ENCODE results near the gene TWSG1.
"Not testable (repeated sequence)": the region's sequence is repeated elsewhere in the genome, so short reads cannot be mapped to it uniquely, and the experiment has no call there.

TWSG1 gene

DNA sequence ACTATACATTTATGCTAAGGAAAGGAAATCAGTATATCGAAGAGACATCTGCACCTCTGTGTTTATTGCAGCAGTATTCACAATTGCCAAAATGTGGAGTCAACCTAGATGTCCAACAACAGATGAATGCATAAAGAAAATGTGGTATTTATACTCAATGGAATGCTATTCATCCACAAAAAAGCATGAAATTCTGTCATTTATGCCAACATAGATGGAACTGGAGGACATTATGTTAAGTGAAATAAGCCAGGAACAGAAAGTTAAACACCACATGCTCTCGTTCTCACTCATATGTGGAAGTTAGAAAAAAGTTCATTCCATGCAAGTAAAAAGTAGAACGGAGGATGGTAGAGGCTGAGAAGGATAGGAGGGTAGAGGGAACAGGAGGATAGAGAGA, 59.5 kb downstream of the TWSG1 start:
- no peak for DNase-seq

DNA sequence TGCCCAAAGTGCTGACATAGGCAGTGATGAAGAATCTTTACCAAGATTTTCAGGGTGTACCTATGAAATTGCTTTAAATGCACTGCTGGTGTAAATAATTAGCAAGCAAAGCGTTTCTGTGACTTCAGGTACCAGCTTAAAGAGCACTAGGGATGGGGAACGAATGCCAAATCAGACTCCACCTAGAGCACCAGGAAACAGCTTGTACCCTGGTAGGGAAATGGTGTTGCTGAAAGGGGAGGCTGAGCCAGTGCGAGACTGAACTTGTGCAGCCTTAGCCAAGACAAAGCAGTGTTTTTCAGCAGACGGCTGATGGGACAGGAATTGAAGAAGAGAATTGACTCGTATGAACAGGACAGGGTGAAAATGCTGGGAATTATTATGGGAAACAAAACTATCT, 65.6 kb downstream of the TWSG1 start:
- DNase-seq, result no peak

DNA sequence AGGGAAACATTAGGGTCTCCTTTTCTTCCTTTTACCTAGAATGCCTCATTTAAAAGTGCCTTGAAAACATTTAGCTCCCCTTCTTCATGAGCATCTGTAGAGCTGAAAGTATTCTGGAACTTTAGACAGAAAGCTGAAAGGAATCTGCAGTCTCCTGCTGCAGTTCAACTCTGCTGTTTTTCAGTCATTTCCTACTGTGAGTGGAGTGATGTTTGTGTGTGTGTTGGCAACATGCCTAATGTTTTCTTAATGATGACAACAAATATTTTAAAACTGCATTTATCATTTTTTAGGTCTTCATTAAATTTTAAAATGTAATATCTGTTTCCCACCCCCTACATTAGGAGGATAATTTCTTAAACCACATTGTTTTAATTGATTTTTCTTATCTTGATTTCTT, 66.6 kb downstream of the TWSG1 start:
- DNase-seq, result no peak

GRCh38 chr18:9402358-9403007, 67.9 kb downstream of the TWSG1 start:
- not testable (repeated sequence) for DNase-seq

DNA sequence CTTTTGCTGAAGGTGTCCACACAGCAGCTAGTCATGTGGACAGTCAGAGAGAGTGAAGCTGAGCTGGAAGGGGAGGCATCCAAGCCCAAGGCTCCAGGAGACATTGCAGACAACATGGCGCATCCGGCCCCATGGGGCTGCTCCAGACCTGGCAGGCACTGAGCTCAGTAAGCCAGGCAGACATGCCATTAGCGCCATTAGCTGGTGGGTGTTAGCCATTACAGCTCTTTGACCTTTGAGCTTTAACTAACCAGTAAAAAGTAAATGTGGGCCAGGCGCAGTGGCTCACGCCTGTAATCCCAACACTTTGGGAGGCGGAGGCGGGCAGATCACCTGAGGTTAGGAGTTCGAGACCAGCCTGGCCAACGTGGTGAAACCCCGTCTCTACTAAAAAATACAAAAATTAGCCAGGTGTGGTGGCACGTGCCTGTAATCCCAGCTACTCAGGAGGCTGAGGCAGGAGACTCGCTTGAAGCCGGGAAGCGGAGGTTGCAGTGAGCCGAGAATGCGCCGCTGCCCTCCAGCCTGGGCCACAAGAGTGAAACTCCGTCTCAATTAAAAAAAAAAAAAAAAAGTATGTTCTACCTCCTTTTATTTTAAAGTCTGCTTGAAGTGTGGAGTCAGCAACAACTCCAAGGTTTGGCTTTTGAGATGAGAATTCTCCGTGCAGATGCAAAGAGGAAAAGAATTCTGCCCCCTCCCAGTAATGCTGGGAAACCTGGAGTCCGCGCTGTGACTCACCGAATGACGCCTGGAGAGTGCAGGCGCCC, 69.4 kb downstream of the TWSG1 start:
- DNase-seq, result no peak

DNA sequence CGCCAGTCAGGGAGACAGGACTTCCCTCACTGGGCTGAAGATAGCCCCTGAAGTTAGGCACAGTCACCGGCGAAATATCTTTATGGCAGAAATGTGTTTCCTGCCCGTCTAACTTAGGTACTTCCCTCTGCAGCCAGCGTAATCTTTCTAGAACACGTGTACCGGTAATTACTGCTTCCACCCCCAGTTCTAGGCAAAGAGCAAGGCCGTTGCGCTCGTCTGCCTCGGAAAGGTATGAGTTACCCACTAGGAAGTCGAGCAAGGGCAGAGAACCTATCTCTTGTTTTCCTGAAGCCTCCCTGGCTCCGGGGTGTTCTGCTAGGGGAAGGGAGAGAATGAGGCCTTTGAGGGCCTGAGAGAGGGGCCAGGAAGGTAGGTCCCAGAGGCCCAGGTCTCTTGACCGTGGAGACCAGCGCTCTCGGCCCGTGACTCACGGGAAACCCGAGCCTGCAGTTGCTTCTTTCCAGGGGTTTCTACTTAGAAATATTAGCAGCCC, 70.0 kb downstream of the TWSG1 start:
- DNase-seq, result no peak

- DNase-seq, result no peak
These were observed 70.6 kb downstream of the TWSG1 start for GRCh38 chr18:9405130-9405529.

DNA sequence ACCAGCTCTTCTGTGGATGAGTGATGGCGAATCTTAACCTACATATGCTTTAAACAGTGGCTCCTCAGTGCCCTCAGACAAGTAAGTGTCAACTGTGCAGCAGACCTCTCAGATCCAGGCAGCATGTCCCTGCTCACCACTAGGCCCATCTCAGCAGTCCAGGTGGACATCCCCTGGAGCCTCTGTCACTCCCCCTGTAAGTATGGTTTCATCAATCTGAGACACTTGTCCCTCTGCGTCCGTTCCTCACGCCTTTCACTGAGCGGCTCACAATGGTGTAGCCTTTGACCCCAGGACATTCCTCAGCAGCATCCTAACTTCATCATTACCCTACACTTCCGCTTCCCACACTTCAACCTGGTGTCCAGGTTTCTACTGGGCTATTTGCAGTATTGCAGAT, 71.4 kb downstream of the TWSG1 start:
- no peak for DNase-seq

DNA sequence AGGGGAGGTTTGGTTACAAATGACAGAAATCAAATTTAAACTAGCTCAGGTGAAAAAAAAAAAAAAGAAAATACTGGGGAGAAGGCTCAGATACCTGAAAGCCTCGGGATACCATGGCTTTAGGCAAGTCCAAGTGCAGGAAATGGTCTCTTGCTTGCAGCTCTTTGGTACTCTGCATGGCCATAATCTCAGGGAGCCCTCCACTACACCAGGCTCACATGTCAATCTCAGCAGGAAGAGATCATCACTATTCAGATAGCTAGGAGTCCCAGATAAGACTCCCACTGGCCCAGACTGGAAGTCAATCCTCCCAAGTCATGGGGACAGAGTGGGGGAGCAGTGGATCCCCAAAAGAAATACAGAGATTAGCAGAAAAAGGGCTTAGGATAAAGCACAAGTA, 75.9 kb downstream of the TWSG1 start:
- no peak for DNase-seq

DNA sequence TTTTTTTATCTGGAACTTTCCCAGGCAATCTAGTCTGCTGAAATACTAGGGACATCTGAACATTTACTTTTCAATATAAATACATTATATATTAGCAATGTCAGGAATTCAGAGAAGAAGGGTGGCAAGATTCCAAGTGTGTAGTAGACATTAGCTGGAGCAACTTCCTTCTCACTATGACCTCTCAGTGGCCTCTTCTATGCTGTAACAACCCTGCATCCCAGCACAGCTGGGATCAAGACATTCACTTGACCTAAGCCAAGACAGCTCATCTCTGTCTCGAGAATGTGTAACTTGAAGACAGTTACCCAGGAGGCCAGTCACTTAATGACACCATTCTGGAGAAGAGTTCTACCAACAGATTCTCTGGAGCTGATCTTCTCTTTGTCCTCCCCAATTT, 79.0 kb downstream of the TWSG1 start:
- no peak for DNase-seq

- no peak for DNase-seq
These were observed 82.0 kb downstream of the TWSG1 start for GRCh38 chr18:9416563-9417072.

DNA sequence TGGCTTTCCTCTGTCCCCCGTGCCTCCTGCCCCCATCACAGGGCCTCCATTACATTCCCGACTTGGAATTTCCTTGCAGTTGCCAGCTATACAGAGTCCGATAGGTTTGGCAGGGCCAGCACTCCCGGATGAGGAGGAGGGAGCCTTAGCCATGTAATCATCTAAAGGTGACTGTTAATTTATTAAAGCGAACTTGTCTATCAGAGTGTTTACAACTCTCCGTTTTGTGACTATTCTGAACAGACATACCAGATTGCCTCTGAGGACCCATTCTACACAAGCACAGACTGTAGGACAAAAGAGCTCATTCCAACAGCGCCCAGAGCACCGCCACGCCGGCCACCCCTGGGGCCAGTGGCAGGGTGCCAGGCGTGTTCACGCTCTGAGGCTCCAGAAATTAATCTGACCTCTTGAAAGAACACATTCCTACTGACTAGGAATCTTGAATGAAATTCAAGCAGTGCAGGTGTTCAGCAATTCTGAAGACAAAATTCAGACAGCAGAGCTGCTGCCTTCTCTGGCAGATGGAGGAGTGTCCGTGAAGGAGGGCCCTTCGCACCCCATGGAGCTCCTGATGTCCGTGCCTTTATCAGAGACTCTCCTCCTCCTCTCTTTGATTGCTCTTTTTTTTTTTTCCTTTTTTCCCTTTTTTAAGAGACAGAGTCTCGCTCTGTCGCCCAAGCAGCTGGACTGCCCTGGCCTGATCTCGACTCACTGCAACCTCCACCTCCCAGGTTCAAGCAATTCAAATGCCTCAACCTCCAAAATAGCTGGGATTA, 82.7 kb downstream of the TWSG1 start:
- no peak for DNase-seq

DNA sequence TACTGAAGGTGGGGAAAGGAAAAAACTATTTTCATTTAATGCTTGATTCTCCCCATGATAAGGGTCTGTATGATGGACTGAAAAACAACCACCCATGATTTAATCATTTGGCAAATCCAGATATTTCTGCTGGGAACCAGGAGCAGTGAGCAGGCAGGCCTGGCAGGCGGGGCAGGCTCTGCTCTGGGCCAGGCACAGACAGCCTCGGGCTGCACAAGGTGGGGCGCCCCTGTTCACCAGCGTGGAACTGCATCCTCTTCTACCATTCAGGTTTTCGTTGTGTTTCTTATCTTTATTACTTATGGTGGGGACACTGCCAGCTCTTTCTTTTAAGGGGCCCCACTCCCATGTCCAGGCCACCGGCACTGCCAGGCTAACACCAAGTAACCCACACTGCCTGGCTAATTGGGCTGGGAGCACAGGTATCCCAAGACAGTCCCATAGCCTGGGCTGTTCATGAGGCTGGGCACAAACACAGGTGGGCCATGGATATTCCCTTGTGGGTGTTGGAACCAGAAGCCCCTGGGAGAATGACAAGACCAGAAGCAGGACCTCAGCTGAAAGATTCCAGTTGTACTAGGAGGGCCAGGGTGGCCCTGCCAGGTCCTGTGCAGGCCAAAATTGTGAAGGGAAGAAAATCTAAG, 83.6 kb downstream of the TWSG1 start:
- DNase-seq, result no peak

DNA sequence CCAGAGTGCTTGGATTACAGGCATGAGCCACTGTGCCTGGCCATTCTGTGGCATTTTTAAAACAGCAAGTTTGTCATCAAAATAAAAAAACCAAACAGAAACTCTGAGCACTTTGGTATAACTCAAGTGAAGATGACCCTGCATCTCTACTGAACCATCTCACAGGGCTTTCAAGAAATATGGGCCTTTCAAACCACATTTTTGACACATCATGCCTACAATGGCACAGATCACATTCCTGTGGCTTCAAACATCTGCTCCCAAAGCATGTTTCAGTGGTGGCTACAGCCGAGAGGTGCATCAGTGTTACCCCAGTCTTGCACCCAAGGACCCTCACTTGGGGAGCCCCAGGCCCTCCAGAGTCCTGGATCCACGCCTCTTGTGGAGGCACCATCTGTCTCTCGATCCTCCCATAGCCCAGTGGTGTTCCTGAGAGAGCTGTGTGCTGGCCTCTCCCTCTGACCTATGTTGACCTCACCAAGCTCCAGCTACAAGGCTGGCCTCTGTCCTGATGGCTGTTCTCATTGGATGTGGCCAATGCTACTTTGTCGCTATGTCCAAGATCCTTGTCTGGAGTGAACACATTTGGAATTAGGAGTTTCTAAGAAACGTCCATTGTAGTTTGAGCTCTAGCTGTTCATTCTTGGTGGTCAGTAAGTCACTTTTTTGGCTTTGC, 85.5 kb downstream of the TWSG1 start:
- DNase-seq, result no peak

- no peak for DNase-seq
These were observed 86.7 kb downstream of the TWSG1 start for GRCh38 chr18:9421096-9421900.

- DNase-seq, result no peak
These were observed 87.3 kb downstream of the TWSG1 start for GRCh38 chr18:9421901-9422327.

- DNase-seq, result no peak
These were observed 88.4 kb downstream of the TWSG1 start for GRCh38 chr18:9422816-9423519.

DNA sequence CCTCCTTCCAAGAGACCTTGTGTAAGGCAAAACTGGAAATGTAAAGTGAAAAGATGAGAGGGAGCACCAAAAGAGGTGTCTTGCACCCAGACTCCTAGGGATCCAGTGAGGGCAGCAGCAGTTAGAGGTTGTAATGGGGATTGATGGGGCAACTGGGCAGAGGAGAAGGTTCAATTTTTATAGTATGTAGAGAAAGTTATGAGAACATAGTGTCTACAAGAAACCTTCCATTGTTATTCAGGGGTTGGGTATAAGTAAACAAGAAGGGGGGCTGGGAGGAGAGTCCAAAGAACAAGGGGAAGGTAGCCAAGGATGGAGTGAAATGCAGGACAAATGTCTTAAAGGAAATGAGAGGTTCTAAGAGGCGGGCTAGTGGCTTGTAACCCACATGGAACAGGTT, 89.1 kb downstream of the TWSG1 start:
- DNase-seq, result not testable (repeated sequence)

- DNase-seq, result not testable (repeated sequence)
These were observed 89.7 kb downstream of the TWSG1 start for GRCh38 chr18:9424235-9424634.

- no peak for DNase-seq
These were observed 92.2 kb downstream of the TWSG1 start for GRCh38 chr18:9426753-9427152.

GRCh38 chr18:9428301-9428706, 93.7 kb downstream of the TWSG1 start:
- DNase-seq, result no peak

All from NCI-H1436 (cell line).